Lower leg skin (tissue), 4 donors: ENCODE results near the gene PDE6B. TPM values are rescaled to one million over a fixed set of nuclear protein-coding genes. Genes with fewer than 3 reads are reported as not detected.
"Not testable (repeated sequence)": the region's sequence is repeated elsewhere in the genome, so short reads cannot be mapped to it uniquely, and the experiment has no call there.

Source experiments
- DNase-seq, 2 donors: peaks; one replicate each; pipeline ENCODE4 v3.0.0-alpha.2; 2019; ENCODE audit warnings: low spot score in 2 of 2
- H3K4me3 ChIP-seq: fragments of 200-600 bp; sonication (generic); 2 replicates; pipeline ENCODE4 v1.5.1; 2017; ENCODE audit warnings: mild to moderate bottlenecking, low read depth; ENCODE audit not compliant: poor library complexity, severe bottlenecking
- CTCF ChIP-seq, 3 donors: fragments of 450-650 bp; IDR thresholded peaks; one replicate each; pipeline ENCODE4 v1.5.1; 2016; ENCODE audit warnings: antibody characterized with exemption in 3 of 3, mild to moderate bottlenecking in 3 of 3, moderate library complexity in 2 of 3
- POLR2A ChIP-seq, 2 donors: fragments of 450-650 bp; IDR thresholded peaks; one replicate each; pipeline ENCODE4 v1.6.1; 2016 to 2017; ENCODE audit warnings: antibody characterized with exemption in 2 of 2, mild to moderate bottlenecking in 1 of 2, moderate library complexity in 1 of 2
- WGBS, 2 donors: methylation state at CpG; one replicate each; pipeline ENCODE4 v1.1.5; 2018; 5-methylcytosine and 5-hydroxymethylcytosine counted together
- intact Hi-C: fragments of 100-400 bp; cut with DNase I; formaldehyde crosslinking; loops from one replicate; pipeline ENCODE4 v1.15.0; 2023; ENCODE audit warnings: low total_unique reads
- total RNA-seq, 4 donors: library from RNA; depleted of rRNA; stranded (reverse); fragments of >200 nt; gene quantifications; one replicate each; pipeline ENCODE4 v1.1.0, GENCODE V29; 2016

Gene PDE6B
- total RNA-seq, 4 donors from 2014 or later, result 0.59 to 1.5 TPM; not detected in 2

- H3K4me3 ChIP-seq, result no peak overlapping the region
- intact Hi-C loops, result no loop called here
- no peak for DNase-seq
- TF ChIP-seq CTCF (IDR thresholded peaks at IDR 0.05) (no peak), POLR2A (IDR thresholded peaks at IDR 0.05) (no peak)
- WGBS, 2 donors, result 76 to 85% methylated on average over 13 to 22 of the region's 22 CpGs
Observed at GRCh38 chr4:666436-666810, 41.0 kb downstream of the PDE6B start.

GRCh38 chr4:666822-667544, 41.6 kb downstream of the PDE6B start:
- intact Hi-C loops, result no loop called here
- TF ChIP-seq POLR2A (IDR thresholded peaks at IDR 0.05), result no peak
- no peak for TF ChIP-seq CTCF (IDR thresholded peaks at IDR 0.05)
- no peak overlapping the region for H3K4me3 ChIP-seq
- no peak for DNase-seq
- WGBS, 2 donors, result 62 to 66% methylated on average over 20 to 27 of the region's 28 CpGs

- no peak overlapping the region for H3K4me3 ChIP-seq
- DNase-seq, result no peak
- intact Hi-C loops, result no loop called here
- TF ChIP-seq POLR2A (IDR thresholded peaks at IDR 0.05) (no peak), CTCF (IDR thresholded peaks at IDR 0.05) (no peak)
- 52 to 61% methylated on average over 10 of the region's 10 CpGs for WGBS, 2 donors
Observed at GRCh38 chr4:667545-667925, 42.2 kb downstream of the PDE6B start.

- H3K4me3 ChIP-seq, DNase-seq, intact Hi-C loops: not testable (repeated sequence)
- 90 to 92% methylated on average over 6 of the region's 6 CpGs for WGBS, 2 donors
Observed at GRCh38 chr4:668219-668618, 42.8 kb downstream of the PDE6B start.

GRCh38 chr4:669806-670559, 44.6 kb downstream of the PDE6B start:
- DNase-seq, intact Hi-C loops, H3K4me3 ChIP-seq: not testable (repeated sequence)
- 90 to 91% methylated on average over 11 of the region's 11 CpGs for WGBS, 2 donors

GRCh38 chr4:671769-672168, 46.4 kb downstream of the PDE6B start:
- no peak overlapping the region for H3K4me3 ChIP-seq
- intact Hi-C loops, result no loop called here
- no peak for DNase-seq
- TF ChIP-seq POLR2A (IDR thresholded peaks at IDR 0.05) (no peak), CTCF (IDR thresholded peaks at IDR 0.05) (no peak)
- 84 to 89% methylated on average over 3 of the region's 3 CpGs for WGBS, 2 donors
